IPS-NIHi7 (cell line): ENCODE data around the gene LCE1F.

Experiments used
- DNase-seq: peaks from one replicate; pipeline ENCODE4 v3.0.0; 2012; ENCODE audit warnings: mixed read lengths; ENCODE audit errors: extremely low spot score

LCE1F gene

GRCh38 chr1:152774875-152775274 is at the start of gene LCE1F:
LCE1F (plus strand) TSS chr1:152775140; CDS start chr1:152776372, 1,232 bp downstream.
- DNase-seq, result no peak

- DNase-seq, result no peak
Observed at GRCh38 chr1:152725261-152725660, 49.7 kb upstream of the LCE1F start.

- DNase-seq, result no peak
Observed at GRCh38 chr1:152728986-152729385, 46.0 kb upstream of the LCE1F start.

GRCh38 chr1:152735648-152736047 is 39.3 kb upstream of the LCE1F start:
- no peak for DNase-seq

- DNase-seq, result no peak
Observed at GRCh38 chr1:152737997-152738396, 36.9 kb upstream of the LCE1F start.

- DNase-seq, result no peak
Observed at GRCh38 chr1:152739841-152740240, 35.1 kb upstream of the LCE1F start.

- no peak for DNase-seq
Observed at GRCh38 chr1:152741656-152742055, 33.3 kb upstream of the LCE1F start.

- no peak for DNase-seq
Observed at GRCh38 chr1:152743371-152744145, 31.4 kb upstream of the LCE1F start.

- DNase-seq, result no peak
Observed at GRCh38 chr1:152745289-152745704, 29.6 kb upstream of the LCE1F start.

GRCh38 chr1:152745765-152746444 is 29.0 kb upstream of the LCE1F start:
- DNase-seq, result no peak

- no peak for DNase-seq
Observed at GRCh38 chr1:152747831-152748230, 27.1 kb upstream of the LCE1F start.

GRCh38 chr1:152752225-152752624 is 22.7 kb upstream of the LCE1F start:
- no peak for DNase-seq

- DNase-seq, result no peak
Observed at GRCh38 chr1:152753586-152753985, 21.4 kb upstream of the LCE1F start.

GRCh38 chr1:152756872-152757271 is 18.1 kb upstream of the LCE1F start:
- no peak for DNase-seq

- no peak for DNase-seq
Observed at GRCh38 chr1:152757747-152758146, 17.2 kb upstream of the LCE1F start, which contains the start of gene KPRP. KPRP (plus strand) TSS chr1:152758025; CDS start chr1:152759589, 1,564 bp downstream.

GRCh38 chr1:152758636-152759035 is 16.3 kb upstream of the LCE1F start:
- DNase-seq, result no peak

GRCh38 chr1:152759453-152760173 is 15.3 kb upstream of the LCE1F start:
- no peak for DNase-seq

GRCh38 chr1:152760551-152761190 is 14.3 kb upstream of the LCE1F start:
- DNase-seq, result no peak

GRCh38 chr1:152761609-152762213 is 13.2 kb upstream of the LCE1F start:
- DNase-seq, result no peak

GRCh38 chr1:152768847-152769533 is 6.0 kb upstream of the LCE1F start:
- no peak for DNase-seq

GRCh38 chr1:152770411-152770810 is 4.5 kb upstream of the LCE1F start:
- DNase-seq, result no peak
